Heart left ventricle (tissue), 16 donors: ENCODE results near the gene VPS29. TPM values are rescaled to one million over a fixed set of nuclear protein-coding genes. Genes with fewer than 3 reads are reported as not detected.
A peak's percentile ranks its signal among the peaks of the same experiment; 100 is the strongest.

Experiments used
- ATAC-seq, 4 donors: fragments of 200-7000 bp; cut with Tn5 transposase; one replicate each; pipeline ENCODE4 v1.9.1; 2020 to 2022; ENCODE audit warnings: moderate library complexity in 4 of 4, mild to moderate bottlenecking in 3 of 4, moderate number of reproducible peaks in 1 of 4
- DNase-seq, 5 donors: peaks; one replicate each; pipeline ENCODE4 v3.0.0-alpha.2; 2020
- H3K27ac ChIP-seq, 12 donors: fragments of 200-600 bp; sonication (generic) in 4 of 12; one replicate each; pipeline versions ENCODE4 v1.5.0 to v1.8.0; 2016 to 2022; ENCODE audit warnings: mild to moderate bottlenecking in 2 of 12
- H3K27me3 ChIP-seq, 9 donors: fragments of 200-600 bp; sonication (generic) in 2 of 9; one replicate each; pipeline versions ENCODE4 v1.5.1 to v1.8.0; 2016 to 2022; ENCODE audit warnings: mild to moderate bottlenecking in 3 of 9
- H3K36me3 ChIP-seq, 9 donors: fragments of 200-600 bp; sonication (generic) in 2 of 9; one replicate each; pipeline versions ENCODE4 v1.5.0 to v1.8.0; 2018 to 2022; ENCODE audit warnings: mild to moderate bottlenecking in 2 of 9
- H3K4me1 ChIP-seq, 12 donors: fragments of 200-600 bp; sonication (generic) in 4 of 12; one replicate each; pipeline versions ENCODE4 v1.5.0 to v1.8.0; 2016 to 2022; ENCODE audit warnings: mild to moderate bottlenecking in 3 of 12
- H3K4me3 ChIP-seq, 12 donors: fragments of 200-600 bp; sonication (generic) in 4 of 12; one replicate each; pipeline versions ENCODE4 v1.5.0 to v1.8.0; 2017 to 2022; ENCODE audit warnings: mild to moderate bottlenecking in 9 of 12, moderate library complexity in 4 of 12
- H3K9me3 ChIP-seq, 12 donors: fragments of 200-600 bp; sonication (generic) in 4 of 12; one replicate each; pipeline versions ENCODE4 v1.5.0 to v1.8.0; 2016 to 2022; ENCODE audit warnings: mild to moderate bottlenecking in 1 of 12
- CTCF ChIP-seq, 12 donors: fragments of 200-600 bp; sonication (generic) in 4 of 12; IDR thresholded peaks; one replicate each; pipeline versions ENCODE4 v1.5.0 to v1.8.0; 2018 to 2022; ENCODE audit warnings: antibody characterized with exemption in 12 of 12, mild to moderate bottlenecking in 5 of 12
- POLR2A ChIP-seq, 2 donors: fragments of 450-650 bp; IDR thresholded peaks; one replicate each; pipeline ENCODE4 v1.6.1; 2017; ENCODE audit warnings: antibody characterized with exemption in 2 of 2, mild to moderate bottlenecking in 2 of 2, moderate library complexity in 2 of 2
- WGBS, 4 donors: extraction: QIAGEN DNeasy Blood & Tissue Kit in 2 of 4; methylation state at CpG; one replicate each; pipeline versions ENCODE4 v1.1.5 to v1.1.7; 2013 to 2018; 5-methylcytosine and 5-hydroxymethylcytosine counted together
- intact Hi-C, 10 donors: fragments of 100-400 bp; cut with DNase I; formaldehyde crosslinking; loops; one replicate each; pipeline versions ENCODE4 v1.11.1 to v1.14.2; 2022
- polyA plus RNA-seq, 2 donors: library from polyadenylated mRNA; stranded (reverse); fragments of 200-250 nt; gene quantifications; one replicate each; pipeline ENCODE4 v1.2.3, GENCODE V29; 2013
- total RNA-seq, 9 donors: library from RNA; depleted of rRNA in 2 of 9; stranded (reverse); fragments of >200 nt in 2 of 9; fragmentation: NEBNext Ultra II Directional in 3 of 9; extraction: Animal tissue kit (Norgen Biotek cat#: 25700) in 3 of 9; gene quantifications; one replicate each; pipeline versions ENCODE4 v1.1.0 to v1.2.4, GENCODE V29; 2016 to 2023
- donor health status: ischemic (EF 13 %, LVEDD 7.1; RV severe dilation, severe dysfunction).
- donor health status: healthy with polysubstance abuse.
- donor health status: DM: no; HTN: yes; CAD: no.
- donor health status: DM: no; HTN: no; CAD: no.
- donor health status: ischemic (EF 25% LVEDD 6.9; RV normal size, moderate dysfunction).
- donor health status: ischemic (EF 25% LVEDD 5.7; RV mildly dilated, moderate dysfunction).
- donor health status: healthy.
- donor health status: DM: yes; HTN: yes; CAD: no.
- donor health status: ischemic (EF 35%, LVEDD 5.7; RV mildly dilated, moderate dysfunction).
- donor health status: nonischemic (EF 11% LVEDD 7.7; RV severe dilation, severe dysfunction).
- donor health status: DM: yes; HTN: yes; CAD: no.
- donor health status: PGD.
- donor health status: ischemic (EF 29% LVEDD 5.4; RV normal size, mild dysfunction).
- donor health status: nonischemic (EF 23%, LVEDD 6.1; RV moderate dilation, normal function).

VPS29 gene
- total and polyA plus RNA-seq, 11 donors, result 66.7 to 191 (median 89.8) TPM

GRCh38 chr12:110538869-110539622 is 37.1 kb upstream of the VPS29 start:
- WGBS, 4 donors, result 81 to 84% (median 83%) methylated on average over 5 of the region's 5 CpGs
- Histone ChIP-seq H3K27ac (peak overlapping the region; percentile 68 to 95 (median 84)), H3K4me1 (peaks cover 10 to 77% (median 35%) of the 10 kb centered on the region in 12 donors), H3K9me3 (no peaks in the 10 kb centered on the region), H3K4me3 (no peak overlapping the region), H3K27me3 (no peaks in the 10 kb centered on the region), H3K36me3 (peaks cover 0 to 71% (median 46%) of the 10 kb centered on the region in 9 donors)
- DNase-seq (peak in 1 of 5 donors; percentile 40), ATAC-seq (peak in 1 of 4 donors; percentile 30)
- no peak for TF ChIP-seq CTCF (IDR thresholded peaks at IDR 0.05)
- no peak for TF ChIP-seq POLR2A (IDR thresholded peaks at IDR 0.05)
- intact Hi-C loops, result loop anchor here in 4 of 10 donors (5.0 to 10.0 kb wide), 3 partner anchors 43 to 48 kb away; partner anchors contain the start of gene PPTC7 (in 3 of the 4)

GRCh38 chr12:110537605-110538409 is 35.9 kb upstream of the VPS29 start:
- H3K4me3 ChIP-seq, result no peak overlapping the region

GRCh38 chr12:110536834-110537604 is 35.1 kb upstream of the VPS29 start:
- Histone ChIP-seq H3K36me3 (peaks cover 0 to 74% (median 46%) of the 10 kb centered on the region in 9 donors), H3K27me3 (no peaks in the 10 kb centered on the region), H3K4me3 (no peak overlapping the region), H3K9me3 (no peaks in the 10 kb centered on the region), H3K4me1 (peaks cover 0 to 79% (median 19%) of the 10 kb centered on the region in 12 donors), H3K27ac (peak overlapping the region; percentile 68 to 95 (median 84))
- TF ChIP-seq POLR2A (IDR thresholded peaks at IDR 0.05) (no peak), CTCF (IDR thresholded peaks at IDR 0.05) (no peak)
- ATAC-seq, result peak in 1 of 4 donors; percentile 2
- 63 to 66% (median 63%) methylated on average over 4 of the region's 4 CpGs for WGBS, 4 donors
- intact Hi-C loops, result loop anchor here in 4 of 10 donors (5.0 to 10.0 kb wide), 3 partner anchors 45 to 50 kb away; partner anchors contain the start of gene PPTC7 (in 3 of the 4)
- DNase-seq, result no peak

More at GRCh38 chr12:110537605-110538409, 35.9 kb upstream of the VPS29 start:
- peaks cover 0 to 76% (median 46%) of the 10 kb centered on the region in 9 donors for H3K36me3 ChIP-seq
- no peaks in the 10 kb centered on the region for H3K9me3 ChIP-seq
- ATAC-seq, result peak; percentile 83 to 92 (median 85)
- peak; percentile 51 to 86 (median 69) for DNase-seq
- intact Hi-C loops, result loop anchor here in 4 of 10 donors (5.0 to 10.0 kb wide), 3 partner anchors 44 to 49 kb away; partner anchors contain the start of gene PPTC7 (in 3 of the 4)
- peaks cover 3 to 77% (median 24%) of the 10 kb centered on the region in 12 donors for H3K4me1 ChIP-seq
- peak overlapping the region; percentile 68 to 95 (median 84) for H3K27ac ChIP-seq
- no peaks in the 10 kb centered on the region for H3K27me3 ChIP-seq
- 47 to 72% (median 55%) methylated on average over 9 of the region's 9 CpGs for WGBS, 4 donors
- no peak for TF ChIP-seq CTCF (IDR thresholded peaks at IDR 0.05)
- TF ChIP-seq POLR2A (IDR thresholded peaks at IDR 0.05), result no peak
